Lung (tissue), 12 donors: Measurements from ENCODE around the gene CGN. TPM values are rescaled to one million over a fixed set of nuclear protein-coding genes. Genes with fewer than 3 reads are reported as not detected.
A peak's percentile ranks its signal among the peaks of the same experiment; 100 is the strongest.

Experiments
- ATAC-seq: fragments of 200-7000 bp; cut with Tn5 transposase; one replicate; pipeline ENCODE4 v1.9.1; 2020; ENCODE audit warnings: moderate number of reproducible peaks; ENCODE audit not compliant: insufficient read depth, low FRiP score
- DNase-seq, 3 donors: peaks; one replicate each; pipeline ENCODE4 v3.0.0-alpha.2; 2013 to 2017
- H3K27ac ChIP-seq, 2 donors: one replicate each; pipeline ENCODE4 v1.5.1; 2013; ENCODE audit warnings: mild to moderate bottlenecking in 2 of 2, moderate library complexity in 2 of 2, control low read depth in 1 of 2, inconsistent platforms in 1 of 2, low read depth in 1 of 2, low read length in 1 of 2
- H3K27me3 ChIP-seq, 3 donors: one replicate each; pipeline ENCODE4 v1.5.1; 2013; ENCODE audit warnings: low read length in 2 of 3; ENCODE audit not compliant: control insufficient read depth in 3 of 3, insufficient read depth in 3 of 3
- H3K36me3 ChIP-seq, 4 donors: one replicate each; pipeline ENCODE4 v1.5.1; 2013; ENCODE audit warnings: low read length in 4 of 4, mild to moderate bottlenecking in 1 of 4, moderate library complexity in 1 of 4; ENCODE audit not compliant: control insufficient read depth in 4 of 4, insufficient read depth in 4 of 4
- H3K4me1 ChIP-seq, 5 donors: one replicate each; pipeline ENCODE4 v1.5.1; 2013; ENCODE audit warnings: low read length in 5 of 5, mild to moderate bottlenecking in 2 of 5, moderate library complexity in 1 of 5; ENCODE audit not compliant: control insufficient read depth in 5 of 5, insufficient read depth in 5 of 5
- H3K4me3 ChIP-seq: one replicate; pipeline ENCODE4 v1.5.1; 2013; ENCODE audit warnings: mild to moderate bottlenecking, control low read depth, moderate library complexity
- H3K9ac ChIP-seq, 2 donors: one replicate each; pipeline ENCODE4 v1.5.1; 2013; ENCODE audit warnings: low read length in 2 of 2, control low read depth in 1 of 2; ENCODE audit not compliant: insufficient read depth in 1 of 2
- H3K9me3 ChIP-seq, 4 donors: one replicate each; pipeline ENCODE4 v1.5.1; 2013; ENCODE audit warnings: low read length in 3 of 4, mild to moderate bottlenecking in 1 of 4, moderate library complexity in 1 of 4; ENCODE audit not compliant: control insufficient read depth in 4 of 4, insufficient read depth in 3 of 4
- CTCF ChIP-seq: IDR thresholded peaks from 2 replicates; pipeline ENCODE4 v1.5.1; 2012; ENCODE audit warnings: mild to moderate bottlenecking; ENCODE audit errors: control extremely low read depth, extremely low read depth
- WGBS, 2 donors: extraction: QIAGEN DNeasy Blood & Tissue Kit; methylation state at CpG; one replicate each; pipeline ENCODE4 v1.1.7; 2013; 5-methylcytosine and 5-hydroxymethylcytosine counted together
- polyA plus RNA-seq, 2 donors: library from polyadenylated mRNA; stranded (reverse); fragments of 200-250 nt; gene quantifications; one replicate each; pipeline ENCODE4 v1.2.1, GENCODE V29; 2013
- total RNA-seq, 2 donors: library from RNA; depleted of rRNA in 1 of 2; stranded (reverse); fragments of >200 nt in 1 of 2; gene quantifications; one replicate each; pipeline ENCODE4 v1.2.1, GENCODE V29; 2014 to 2021
- donor health status: control.
- donor health status: control.
- donor health status: Bipolar disorder and iron deficiency.
- donor health status: healthy.
- donor health status: DM: yes; HTN: yes; CAD: no.

Gene CGN
- total and polyA plus RNA-seq, 4 donors, result 23.4 to 74.9 (median 36.8) TPM

DNA sequence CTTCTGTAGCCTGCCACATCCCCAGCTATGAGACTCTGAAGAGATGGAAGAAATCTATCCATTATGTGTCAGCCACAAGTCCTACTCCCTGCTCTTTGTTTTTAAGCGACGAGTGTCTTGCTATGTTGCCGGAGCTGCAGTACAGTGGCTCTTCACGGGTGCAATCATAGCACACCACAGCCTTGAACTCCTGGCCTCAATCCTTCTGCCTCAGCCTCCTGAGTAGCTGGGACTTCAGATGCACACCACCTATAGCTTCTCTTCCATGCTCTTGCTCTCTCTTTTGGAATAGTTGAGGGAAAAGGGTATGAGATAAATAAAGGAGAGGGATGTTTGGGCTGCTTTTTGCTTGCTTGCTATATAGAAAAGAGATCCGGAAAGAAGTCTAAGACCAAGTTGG, 30.6 kb downstream of the CGN start:
- H3K36me3 ChIP-seq, result no peaks in the 10 kb centered on the region
- DNase-seq, result no peak
- 82 to 85% methylated on average over 5 of the region's 5 CpGs for WGBS, 2 donors
- no peaks in the 10 kb centered on the region for H3K9me3 ChIP-seq
- H3K9ac ChIP-seq, result no peak overlapping the region
- peak overlapping the region in 1 of 2 donors; percentile 52 for H3K27ac ChIP-seq
- peaks cover 0 to 7% (median 6%) of the 10 kb centered on the region in 3 donors for H3K27me3 ChIP-seq
- peaks cover 0 to 12% (median 5%) of the 10 kb centered on the region in 5 donors for H3K4me1 ChIP-seq
- no peak for TF ChIP-seq CTCF
- H3K4me3 ChIP-seq, result no peak overlapping the region
- ATAC-seq, result no peak

- 72 to 88% methylated on average over 3 of the region's 3 CpGs for WGBS, 2 donors
- peaks cover 0 to 7% (median 6%) of the 10 kb centered on the region in 3 donors for H3K27me3 ChIP-seq
- H3K9me3 ChIP-seq, result no peaks in the 10 kb centered on the region
- no peak for TF ChIP-seq CTCF
- H3K4me3 ChIP-seq, result no peak overlapping the region
- no peaks in the 10 kb centered on the region for H3K36me3 ChIP-seq
- DNase-seq (no peak), ATAC-seq (no peak)
- no peak overlapping the region for H3K27ac ChIP-seq
- H3K4me1 ChIP-seq, result peaks cover 0 to 12% (median 5%) of the 10 kb centered on the region in 5 donors
- H3K9ac ChIP-seq, result no peak overlapping the region
These were observed 31.5 kb downstream of the CGN start for GRCh38 chr1:151542710-151543129.

- Histone ChIP-seq H3K9ac (no peak overlapping the region), H3K4me3 (no peak overlapping the region), H3K36me3 (no peaks in the 10 kb centered on the region), H3K9me3 (no peaks in the 10 kb centered on the region), H3K4me1 (peaks cover 0 to 7% (median 5%) of the 10 kb centered on the region in 5 donors), H3K27ac (no peak overlapping the region), H3K27me3 (peaks cover 0 to 6% (median 4%) of the 10 kb centered on the region in 3 donors)
- TF ChIP-seq CTCF, result no peak
- ATAC-seq (no peak), DNase-seq (no peak)
- WGBS, 2 donors, result 58 to 69% methylated on average over 1 of the region's 1 CpG
These were observed 34.4 kb downstream of the CGN start for GRCh38 chr1:151545542-151545941.
